Smooth muscle cell (in vitro differentiated cells): Measurements from ENCODE around the gene LYPD6B. TPM values are rescaled to one million over a fixed set of nuclear protein-coding genes. Genes with fewer than 3 reads are reported as not detected.

Experiments used
- DNase-seq: peaks from one replicate; lab custom pipeline; 2025; ENCODE audit not compliant: unreplicated experiment; lab: John Stamatoyannopoulos, UW
- H2AFZ ChIP-seq: fragments of 200-600 bp; sonication (generic); 2 replicates; pipeline ENCODE4 v1.6.0; 2016; ENCODE audit warnings: antibody characterized with exemption, low read depth, mild to moderate bottlenecking
- H3F3A ChIP-seq: fragments of 200-600 bp; sonication (generic); 2 replicates; pipeline ENCODE4 v1.6.0; 2017; ENCODE audit warnings: antibody characterized with exemption, low read depth
- H3K27ac ChIP-seq: fragments of 200-600 bp; sonication (generic); 2 replicates; pipeline ENCODE4 v1.5.1; 2016; ENCODE audit warnings: low read depth, mild to moderate bottlenecking
- H3K27me3 ChIP-seq: fragments of 200-600 bp; sonication (generic); 2 replicates; pipeline ENCODE4 v1.6.1; 2016; ENCODE audit warnings: low read depth, mild to moderate bottlenecking
- H3K36me3 ChIP-seq: fragments of 200-600 bp; sonication (generic); 2 replicates; pipeline ENCODE4 v1.5.1; 2016; ENCODE audit warnings: low read depth
- H3K4me1 ChIP-seq: fragments of 200-600 bp; sonication (generic); 2 replicates; pipeline ENCODE4 v1.5.1; 2016; ENCODE audit warnings: low read depth
- H3K4me2 ChIP-seq: fragments of 200-600 bp; sonication (generic); 2 replicates; pipeline ENCODE4 v1.6.0; 2016; ENCODE audit warnings: mild to moderate bottlenecking
- H3K4me3 ChIP-seq: fragments of 200-600 bp; sonication (generic); 2 replicates; pipeline ENCODE4 v1.5.1; 2016; ENCODE audit warnings: mild to moderate bottlenecking
- H3K79me2 ChIP-seq: fragments of 200-600 bp; sonication (generic); 2 replicates; pipeline ENCODE4 v1.6.0; 2016; ENCODE audit warnings: low read depth, mild to moderate bottlenecking
- H3K9ac ChIP-seq: fragments of 200-600 bp; sonication (generic); 2 replicates; pipeline ENCODE4 v1.6.0; 2016; ENCODE audit warnings: low read depth
- H3K9me3 ChIP-seq: fragments of 200-600 bp; sonication (generic); replicated peaks from 2 replicates; pipeline ENCODE4 v1.5.1; 2016; ENCODE audit warnings: low read depth
- H4K20me1 ChIP-seq: fragments of 200-600 bp; sonication (generic); 2 replicates; pipeline ENCODE4 v1.6.0; 2016; ENCODE audit warnings: low read depth
- WGBS: methylation state at CpG from one replicate; pipeline ENCODE4 v1.1.7; 2016; ENCODE audit warnings: low lambda C conversion rate; 5-methylcytosine and 5-hydroxymethylcytosine counted together
- polyA plus RNA-seq: library from polyadenylated mRNA; unstranded; fragments of >200 nt; fragmentation: Nextera tagmentation; extraction: Ambion mirVana; gene quantifications from 2 replicates; pipeline ENCODE4 v1.2.1, GENCODE V29; 2016
- total RNA-seq: library from RNA; depleted of rRNA; stranded (reverse); fragments of >200 nt; gene quantifications from 2 replicates; pipeline ENCODE4 v1.2.3, GENCODE V29; 2014
- TF ChIP-seq, protein P1 (sequence below): fragments of 200-600 bp; sonication (generic); IDR thresholded peaks from 2 replicates; pipeline ENCODE4 v1.5.1; 2017; ENCODE audit warnings: borderline replicate concordance, mild to moderate bottlenecking, antibody characterized with exemption; ENCODE audit not compliant: insufficient read depth, poor library complexity, severe bottlenecking

The LYPD6B gene
- total and polyA plus RNA-seq, 2 experiments from 2014 or later, result 4.9 to 10.6 TPM

GRCh38 chr2:149064856-149065630, 26.5 kb downstream of the LYPD6B start:
- DNase-seq, result no peak
- Histone ChIP-seq H2AFZ (no peak overlapping the region), H3K4me1 (no peaks in the 10 kb centered on the region), H3K4me2 (no peak overlapping the region), H3K36me3 (no peaks in the 10 kb centered on the region), H3K4me3 (no peak overlapping the region), H3K27ac (no peak overlapping the region), H4K20me1 (no peaks in the 10 kb centered on the region), H3F3A (no peaks in the 10 kb centered on the region), H3K9me3 (no peaks in the 10 kb centered on the region), H3K27me3 (peaks cover 3% of the 10 kb centered on the region), H3K9ac (no peak overlapping the region), H3K79me2 (peaks cover 4% of the 10 kb centered on the region)
- TF ChIP-seq, protein P1, sequence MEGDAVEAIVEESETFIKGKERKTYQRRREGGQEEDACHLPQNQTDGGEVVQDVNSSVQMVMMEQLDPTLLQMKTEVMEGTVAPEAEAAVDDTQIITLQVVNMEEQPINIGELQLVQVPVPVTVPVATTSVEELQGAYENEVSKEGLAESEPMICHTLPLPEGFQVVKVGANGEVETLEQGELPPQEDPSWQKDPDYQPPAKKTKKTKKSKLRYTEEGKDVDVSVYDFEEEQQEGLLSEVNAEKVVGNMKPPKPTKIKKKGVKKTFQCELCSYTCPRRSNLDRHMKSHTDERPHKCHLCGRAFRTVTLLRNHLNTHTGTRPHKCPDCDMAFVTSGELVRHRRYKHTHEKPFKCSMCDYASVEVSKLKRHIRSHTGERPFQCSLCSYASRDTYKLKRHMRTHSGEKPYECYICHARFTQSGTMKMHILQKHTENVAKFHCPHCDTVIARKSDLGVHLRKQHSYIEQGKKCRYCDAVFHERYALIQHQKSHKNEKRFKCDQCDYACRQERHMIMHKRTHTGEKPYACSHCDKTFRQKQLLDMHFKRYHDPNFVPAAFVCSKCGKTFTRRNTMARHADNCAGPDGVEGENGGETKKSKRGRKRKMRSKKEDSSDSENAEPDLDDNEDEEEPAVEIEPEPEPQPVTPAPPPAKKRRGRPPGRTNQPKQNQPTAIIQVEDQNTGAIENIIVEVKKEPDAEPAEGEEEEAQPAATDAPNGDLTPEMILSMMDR, result no peak
- 79% methylated on average over 5 of the region's 5 CpGs for WGBS

- H3K4me2 ChIP-seq, result peak overlapping the region; percentile 5
- no peaks in the 10 kb centered on the region for H3K9me3 ChIP-seq
- no peaks in the 10 kb centered on the region for H3K36me3 ChIP-seq
- H2AFZ ChIP-seq, result no peak overlapping the region
- DNase-seq, result no peak
- H3K9ac ChIP-seq, result no peak overlapping the region
- 91% methylated on average over 6 of the region's 6 CpGs for WGBS
- peaks cover 4% of the 10 kb centered on the region for H3K79me2 ChIP-seq
- no peaks in the 10 kb centered on the region for H3K27me3 ChIP-seq
- no peaks in the 10 kb centered on the region for H4K20me1 ChIP-seq
- H3K27ac ChIP-seq, result peak overlapping the region; percentile 64
- TF ChIP-seq, protein P1, result no peak
- no peak overlapping the region for H3K4me3 ChIP-seq
- H3K4me1 ChIP-seq, result no peaks in the 10 kb centered on the region
- H3F3A ChIP-seq, result no peaks in the 10 kb centered on the region
Observed at GRCh38 chr2:149068225-149068995, 29.9 kb downstream of the LYPD6B start.

- H2AFZ ChIP-seq, result no peak overlapping the region
- no peaks in the 10 kb centered on the region for H3K4me1 ChIP-seq
- peak overlapping the region; percentile 64 for H3K27ac ChIP-seq
- TF ChIP-seq, protein P1, result no peak
- peak overlapping the region; percentile 5 for H3K4me2 ChIP-seq
- no peaks in the 10 kb centered on the region for H4K20me1 ChIP-seq
- H3K79me2 ChIP-seq, result peaks cover 4% of the 10 kb centered on the region
- WGBS, result 57% methylated on average over 5 of the region's 5 CpGs
- H3K9ac ChIP-seq, result no peak overlapping the region
- H3K36me3 ChIP-seq, result no peaks in the 10 kb centered on the region
- H3K4me3 ChIP-seq, result no peak overlapping the region
- no peaks in the 10 kb centered on the region for H3K27me3 ChIP-seq
- DNase-seq, result no peak
- no peaks in the 10 kb centered on the region for H3F3A ChIP-seq
- no peaks in the 10 kb centered on the region for H3K9me3 ChIP-seq
Observed at GRCh38 chr2:149068996-149069888, 30.7 kb downstream of the LYPD6B start.
